Cardiac septum (tissue), 1 donor: Measurements from ENCODE around the gene VAV2. TPM values are rescaled to one million over a fixed set of nuclear protein-coding genes. Genes with fewer than 3 reads are reported as not detected.

ENCODE experiments used
- DNase-seq: peaks from one replicate; pipeline ENCODE4 v3.0.0-alpha.2; 2020; ENCODE audit warnings: low spot score
- intact Hi-C: fragments of 100-400 bp; cut with DNase I; formaldehyde crosslinking; loops from one replicate; pipeline ENCODE4 v1.14.0; 2022
- total RNA-seq: library from RNA; stranded (reverse); fragmentation: NEBNext Ultra II Directional; extraction: Animal tissue kit (Norgen Biotek cat#: 25700); gene quantifications from one replicate; pipeline ENCODE4 v1.2.1, GENCODE V29; 2021
- donor health status: DM: no; HTN: no; CAD: no.

Gene VAV2
- total RNA-seq, 1 donor from 2014 or later = 8.1 TPM

DNA sequence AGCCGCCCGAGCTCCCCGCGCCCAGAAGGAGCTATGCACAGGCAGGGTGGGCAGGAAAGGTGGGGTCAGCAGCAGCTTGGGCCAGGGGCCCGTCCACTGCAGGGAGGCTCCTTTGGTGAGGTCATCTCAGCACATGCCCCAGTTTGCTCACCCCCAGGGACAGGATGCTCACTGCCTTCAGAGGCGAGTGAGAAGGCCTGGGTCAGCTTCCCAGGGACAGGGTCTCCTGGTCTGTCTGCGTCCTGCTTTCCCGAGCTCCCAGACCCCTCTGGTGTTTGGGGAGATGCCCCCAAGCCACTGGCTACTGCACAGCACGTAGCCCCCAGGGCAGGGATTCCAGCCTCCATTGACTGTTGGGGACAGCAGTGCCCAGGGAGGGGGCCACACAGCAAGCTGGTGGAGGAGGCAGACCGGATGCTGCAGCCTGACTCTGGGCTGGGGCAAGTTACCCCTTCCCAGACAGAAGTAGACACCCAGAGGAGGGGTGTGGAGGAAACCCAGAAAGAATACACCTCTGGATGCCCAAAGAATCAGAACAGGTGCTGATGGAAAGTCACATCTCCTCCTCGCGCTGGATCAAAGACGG lies 253.4 kb downstream of the VAV2 start:
- intact Hi-C loops = no loop called here
- DNase-seq = peak; percentile 55

DNA sequence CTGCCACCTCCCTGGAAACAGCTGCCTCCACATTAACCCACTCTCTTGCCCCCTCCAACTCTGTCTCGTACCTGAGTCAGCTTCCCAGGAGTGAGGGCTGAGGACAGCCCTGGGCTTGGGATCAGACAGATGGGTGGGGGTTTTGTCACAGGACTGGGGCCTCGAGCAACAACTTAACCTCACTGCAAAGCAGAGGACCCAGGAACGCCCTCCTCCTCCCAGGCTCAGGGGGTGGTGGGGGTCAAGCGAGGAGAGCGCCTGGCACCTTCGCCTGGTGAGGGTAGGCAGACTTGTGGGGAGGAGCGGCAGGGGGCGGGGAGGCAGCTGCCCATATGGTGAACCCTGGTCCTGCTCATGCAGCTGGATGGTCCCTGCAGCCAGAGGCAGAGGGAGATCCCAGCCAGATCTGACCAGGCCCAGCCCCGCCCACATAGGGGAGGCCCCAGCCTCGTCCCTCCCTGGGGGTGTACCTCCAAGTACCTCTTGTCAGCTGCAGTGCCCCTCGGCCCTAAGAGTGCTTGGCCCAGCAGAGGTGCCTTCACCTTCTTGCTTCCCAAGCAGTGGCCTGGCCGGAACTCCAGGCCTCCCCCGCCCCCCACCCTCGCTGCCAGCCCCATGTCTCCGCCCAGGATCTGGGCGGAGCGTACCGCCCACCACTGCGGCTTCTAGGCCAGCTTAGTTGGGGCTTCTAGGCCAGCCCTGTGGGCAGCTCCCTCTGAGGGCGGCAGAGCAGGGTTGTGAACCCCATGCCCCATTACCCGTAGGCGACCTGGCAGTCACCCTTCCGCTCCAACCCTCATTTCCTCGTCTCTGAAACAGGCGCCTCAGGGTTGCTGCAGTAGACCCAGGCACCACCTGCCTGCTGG lies 254.1 kb downstream of the VAV2 start, which contains the start of gene SARDH:
Gene SARDH (minus strand): TSS at position 579 of the 866 bp plus-strand sequence. CDS start 4,179 bp downstream, outside the sequence.
- DNase-seq = peak; percentile 71
- intact Hi-C loops = no loop called here

DNA sequence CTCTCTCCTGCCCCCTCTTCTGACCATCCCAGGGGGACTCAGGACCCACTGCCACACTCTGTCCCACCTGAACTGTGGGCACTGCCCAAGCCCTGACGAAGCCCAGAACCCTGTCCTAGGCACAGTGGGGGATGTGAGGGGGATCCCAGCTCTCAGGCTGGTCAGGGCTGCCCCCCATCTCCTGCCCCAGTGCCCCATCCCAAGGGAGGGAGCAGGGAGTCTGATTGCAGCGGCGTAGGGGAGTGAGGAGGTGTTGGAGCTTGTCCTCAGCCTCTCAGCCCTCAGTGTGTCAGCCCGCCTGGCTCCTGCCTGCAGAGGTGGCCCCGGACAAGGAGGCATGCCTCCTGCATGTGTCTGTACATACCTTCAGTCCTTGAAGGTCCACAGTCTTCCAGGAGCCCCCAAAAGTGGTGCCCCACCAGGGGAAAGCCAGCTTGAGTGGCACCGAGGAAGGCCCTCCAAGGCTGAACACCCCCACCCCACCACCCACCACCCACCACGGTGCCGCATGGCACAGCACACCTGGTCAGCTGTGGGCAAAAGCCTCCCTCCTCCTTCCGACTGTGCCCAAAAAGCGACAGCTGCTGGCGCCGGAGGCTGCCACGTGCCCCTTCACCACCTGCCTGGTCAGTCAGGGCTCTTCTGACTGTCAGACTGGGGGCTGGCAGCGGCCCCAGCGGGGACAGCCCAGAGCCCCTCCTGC lies 254.9 kb downstream of the VAV2 start:
- peak; percentile 64 for DNase-seq
- intact Hi-C loops = no loop called here

GRCh38 chr9:133735931-133736330 lies 256.2 kb downstream of the VAV2 start:
- intact Hi-C loops = no loop called here
- no peak for DNase-seq

DNA sequence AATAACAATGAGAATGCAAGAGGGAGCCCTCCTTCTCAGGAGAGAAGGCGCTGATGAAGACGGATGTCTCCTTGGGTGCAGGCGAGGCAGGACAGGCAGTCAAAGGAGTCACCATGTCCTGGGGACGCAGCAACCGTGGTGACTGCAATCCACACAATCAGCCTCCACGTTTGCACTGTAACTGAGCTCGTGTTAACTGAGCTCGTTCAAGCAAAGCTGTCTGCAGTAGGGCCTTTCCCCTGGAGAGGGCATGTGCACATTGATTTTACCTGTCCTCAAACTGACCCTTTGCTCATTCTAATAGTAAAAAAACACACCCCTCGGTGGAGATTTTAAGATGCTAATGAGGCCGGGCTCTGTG lies 256.7 kb downstream of the VAV2 start:
- intact Hi-C loops = no loop called here

DNA sequence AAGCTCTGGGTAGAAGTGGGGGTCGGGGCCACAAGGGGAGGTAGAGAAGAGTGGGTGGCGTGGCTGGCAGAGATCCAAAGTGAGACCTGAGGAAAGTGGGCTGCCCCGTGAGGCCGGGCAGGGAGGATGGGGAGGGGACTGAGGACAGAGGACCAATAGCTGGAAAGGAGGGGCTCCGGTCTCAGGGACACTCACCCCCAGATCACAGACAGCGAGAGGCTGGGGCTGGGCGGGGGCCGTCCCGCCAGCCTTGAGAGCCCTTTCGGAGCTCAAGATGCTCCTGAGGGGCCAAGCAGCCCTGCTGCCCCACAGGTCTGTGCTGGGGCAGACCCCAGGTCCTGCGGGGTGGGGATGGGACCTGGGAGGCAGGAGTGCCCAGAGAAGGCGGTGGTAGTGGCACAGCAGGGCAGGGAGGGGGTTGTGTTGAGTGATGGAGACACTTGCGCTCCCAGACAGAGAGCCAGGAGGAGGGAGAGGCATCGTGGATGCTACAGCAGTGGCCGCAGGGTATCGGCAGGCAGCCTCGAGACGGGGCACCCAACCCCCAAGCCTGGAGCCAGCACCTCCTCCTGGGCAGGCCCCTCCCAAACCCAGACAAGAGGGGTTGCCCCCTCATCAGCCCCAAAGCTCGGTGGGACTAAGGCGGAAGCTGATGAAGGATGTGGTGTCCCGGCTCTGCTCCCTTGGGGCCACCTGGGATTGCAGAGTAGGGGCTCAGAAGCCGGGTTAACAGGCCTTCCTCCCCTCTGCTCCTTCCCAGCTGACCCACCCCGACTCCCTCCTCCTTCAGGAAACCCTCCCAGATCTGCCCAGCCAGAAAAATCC lies 257.3 kb downstream of the VAV2 start:
- DNase-seq = peak; percentile 58

More for the DNA sequence above, 256.7 kb downstream of the VAV2 start:
- peak; percentile 24 for DNase-seq

DNA sequence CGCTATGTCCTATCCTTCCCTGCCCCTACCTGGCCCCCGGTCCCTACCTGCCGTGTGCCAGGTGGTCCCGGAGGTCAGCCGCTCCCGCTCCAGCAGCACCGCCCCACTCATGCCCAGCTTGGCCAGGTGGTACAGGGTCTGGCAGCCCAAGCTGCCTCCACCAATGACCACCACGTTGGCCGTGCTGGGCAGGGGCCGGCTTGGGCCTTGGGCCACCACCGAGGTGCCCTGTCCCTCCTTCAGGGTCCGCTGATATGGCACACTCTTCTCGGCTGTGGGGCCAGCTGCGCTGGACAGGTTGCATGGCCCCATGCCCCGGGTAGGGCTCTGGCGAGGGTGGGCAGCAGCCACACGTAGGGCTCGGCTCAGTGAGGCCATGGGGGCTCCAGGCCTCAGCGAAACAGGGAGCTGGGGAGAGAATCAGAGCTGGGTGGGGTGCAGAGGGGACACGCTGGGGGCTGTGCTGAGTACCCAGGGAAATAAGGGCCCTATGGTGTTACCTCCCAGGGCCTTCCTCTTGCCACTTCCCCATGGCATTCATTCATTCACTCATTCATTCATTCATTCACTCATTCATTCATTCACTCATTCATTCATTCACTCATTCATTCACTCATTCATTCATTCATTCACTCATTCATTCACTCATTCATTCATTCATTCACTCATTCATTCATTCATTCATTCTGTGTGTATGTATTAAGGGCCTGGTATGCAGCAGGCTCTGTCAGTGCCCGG lies 258.2 kb downstream of the VAV2 start:
- intact Hi-C loops = no loop called here
- DNase-seq = peak; percentile 62

More for the DNA sequence above, 257.3 kb downstream of the VAV2 start:
- intact Hi-C loops = no loop called here

DNA sequence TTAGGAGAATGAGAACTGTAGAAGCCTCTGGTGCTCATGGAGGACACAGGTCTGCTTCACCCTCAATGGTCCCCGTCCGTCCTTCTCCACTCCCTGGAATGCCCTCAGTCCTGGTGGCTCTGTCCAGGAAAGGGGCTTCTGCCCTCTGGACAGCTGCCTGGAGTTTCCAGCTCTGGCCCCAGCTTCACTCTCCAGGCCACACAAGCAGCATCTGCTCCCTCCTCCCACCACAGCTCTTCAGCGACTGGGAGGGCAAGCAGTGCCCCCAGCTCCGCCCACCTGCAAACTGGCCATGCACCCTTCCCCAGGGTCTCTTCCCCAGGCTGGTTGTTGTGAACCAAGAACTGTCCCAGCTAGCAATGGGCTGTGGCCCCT lies 258.7 kb downstream of the VAV2 start:
- intact Hi-C loops = no loop called here
- no peak for DNase-seq

GRCh38 chr9:133732639-133733408 lies 259.3 kb downstream of the VAV2 start:
- DNase-seq = peak; percentile 33
- intact Hi-C loops = no loop called here

GRCh38 chr9:133731876-133732638 lies 260.1 kb downstream of the VAV2 start:
- DNase-seq = peak; percentile 69
- intact Hi-C loops = no loop called here

DNA sequence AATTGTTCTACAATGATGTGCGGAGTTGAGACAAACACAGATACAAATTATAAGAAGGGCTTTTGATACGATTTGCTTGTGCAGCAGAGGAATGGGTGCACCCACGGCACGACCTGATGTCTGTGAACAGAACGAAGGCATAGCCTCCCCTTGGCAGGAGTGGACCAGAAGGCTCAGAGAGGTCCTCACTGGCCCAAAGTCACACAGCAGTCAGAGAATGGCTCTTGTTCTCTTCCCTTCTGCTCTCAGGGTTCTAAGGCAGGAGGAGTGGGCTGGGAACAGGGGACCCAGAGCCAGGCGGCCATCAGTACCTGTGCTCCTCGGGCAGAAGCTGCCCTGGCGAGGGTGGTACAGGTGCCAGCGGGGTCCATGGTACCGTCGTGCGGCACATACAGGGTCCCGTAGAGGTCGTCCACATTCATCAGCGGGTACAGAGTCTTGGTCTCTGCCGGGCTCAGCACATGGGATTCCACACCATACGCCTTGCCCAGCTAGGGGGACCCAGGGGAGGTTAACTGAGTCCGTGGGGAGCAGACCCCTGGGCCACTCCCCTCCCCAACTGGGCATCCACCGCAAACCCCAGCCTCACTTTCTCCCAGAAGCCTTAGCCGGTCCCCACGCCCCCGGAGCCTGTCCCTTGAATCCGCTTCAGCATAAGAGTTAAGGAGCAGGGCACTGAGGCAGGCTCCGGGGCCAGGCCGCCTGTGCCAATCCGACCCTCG lies 261.0 kb downstream of the VAV2 start:
- intact Hi-C loops = no loop called here
- peak; percentile 63 for DNase-seq

DNA sequence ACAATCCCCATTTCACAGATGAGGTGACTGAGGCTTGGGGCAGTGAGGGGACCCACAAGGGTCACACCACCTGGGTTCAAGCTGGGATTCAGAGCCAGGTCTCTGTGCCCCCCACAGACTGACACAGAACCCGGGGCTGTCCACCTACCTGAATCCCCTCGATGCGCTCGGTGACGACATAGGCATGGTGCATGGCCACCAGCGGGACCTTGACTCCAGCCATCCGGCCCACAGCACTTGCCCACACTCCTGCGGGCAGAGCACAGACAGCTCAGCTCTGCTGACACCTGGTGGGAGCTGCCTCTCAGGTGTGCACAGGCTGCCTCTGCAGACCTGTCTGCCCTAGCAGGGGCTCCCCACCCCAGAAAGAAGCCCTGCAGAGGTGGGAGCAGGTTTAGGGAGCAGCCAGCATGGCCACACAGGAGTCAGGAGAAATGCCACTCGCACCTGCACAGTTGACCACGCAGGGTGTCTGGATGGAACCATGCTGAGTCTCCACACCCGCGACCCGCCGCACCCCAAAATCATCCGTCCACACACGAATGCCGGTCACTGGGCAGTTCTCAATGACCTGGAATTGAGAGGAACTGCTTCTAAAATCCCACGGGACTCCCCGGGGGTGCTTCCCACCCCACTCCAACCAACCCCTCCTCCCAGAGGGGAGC lies 262.4 kb downstream of the VAV2 start:
- peak; percentile 68 for DNase-seq
- intact Hi-C loops = loop anchor here (10.0 kb wide), 1 partner anchor 325 kb away; no protein-coding TSS in a partner anchor

- peak; percentile 51 for DNase-seq
- intact Hi-C loops = loop anchor here (10.0 kb wide), 1 partner anchor 324 kb away; no protein-coding TSS in a partner anchor
Observed at GRCh38 chr9:133728856-133729616, 263.1 kb downstream of the VAV2 start.

- intact Hi-C loops = loop anchor here (2.0 to 10.0 kb wide), 2 partner anchors 195 to 323 kb away; no protein-coding TSS in a partner anchor
- peak; percentile 63 for DNase-seq
Observed at GRCh38 chr9:133727876-133728441, 264.2 kb downstream of the VAV2 start.
